H1 (cell line): Measurements from ENCODE around the gene SH2B2. TPM values are rescaled to one million over a fixed set of nuclear protein-coding genes. Genes with fewer than 3 reads are reported as not detected.

Source experiments
- CTCF ChIA-PET: fragments of 300-600 bp; sonication (Branson Sonifier 250); formaldehyde crosslinking; loops from one replicate; lab custom pipeline; 2021; ENCODE audit not compliant: partially characterized antibody; lab: Charles Lee
- POLR2A ChIA-PET: fragments of 300-600 bp; sonication (Branson Sonifier 250); formaldehyde crosslinking; loops from one replicate; lab custom pipeline; 2021; ENCODE audit warnings: inconsistent platforms; ENCODE audit not compliant: partially characterized antibody; lab: Charles Lee
- DNase-seq, 2 experiments: peaks; one replicate each; pipeline versions ENCODE4 v3.0.0 to v3.0.0-alpha.2; 2010 to 2022; ENCODE audit warnings: low spot score in 2 of 2, low read depth in 1 of 2, mixed read lengths in 1 of 2
- FAIRE-seq: peaks from 2 replicates; lab custom pipeline; 2011; peaks lifted over from hg19 to GRCh38; lab: Jason Lieb, UNC
- H2AFZ ChIP-seq: 2 replicates; pipeline ENCODE4 v1.8.1; 2012; ENCODE audit warnings: low read length, inconsistent platforms
- H2AK5ac ChIP-seq: 2 replicates; pipeline ENCODE4 v1.6.1; 2013; ENCODE audit warnings: low read depth, low read length
- H2BK120ac ChIP-seq: replicated peaks from 2 replicates; pipeline ENCODE3; 2013; ENCODE audit warnings: low read depth, low read length, inconsistent platforms
- H2BK12ac ChIP-seq: 2 replicates; pipeline ENCODE4 v1.6.1; 2013; ENCODE audit warnings: low read depth, low read length
- H2BK15ac ChIP-seq: 2 replicates; pipeline ENCODE4 v1.6.1; 2013; ENCODE audit warnings: low read length
- H2BK20ac ChIP-seq: 2 replicates; pipeline ENCODE4 v1.6.1; 2013; ENCODE audit warnings: low read length
- H2BK5ac ChIP-seq: 2 replicates; pipeline ENCODE4 v1.6.1; 2013; ENCODE audit warnings: low read depth, low read length
- H3K14ac ChIP-seq: 2 replicates; pipeline ENCODE4 v1.6.1; 2013; ENCODE audit warnings: inconsistent platforms; ENCODE audit not compliant: insufficient read length
- H3K18ac ChIP-seq: 2 replicates; pipeline ENCODE4 v1.6.1; 2013; ENCODE audit warnings: low read length; ENCODE audit errors: extremely low read depth
- H3K23ac ChIP-seq: 2 replicates; pipeline ENCODE4 v1.6.1; 2013; ENCODE audit warnings: inconsistent platforms; ENCODE audit not compliant: insufficient read length
- H3K23me2 ChIP-seq: 2 replicates; pipeline ENCODE4 v1.6.1; 2013; ENCODE audit warnings: low read depth, low read length
- H3K27ac ChIP-seq: 2 replicates; pipeline ENCODE4 v1.6.1; 2011; ENCODE audit warnings: low read depth, low read length, inconsistent platforms
- H3K27me3 ChIP-seq, 4 experiments: replicated peaks in 1 of 4; 1 replicate in 1 of 4; 2 replicates in 3 of 4; pipeline versions ENCODE4 v1.6.1 to v1.8.1; 2011 to 2013; ENCODE audit warnings: low read length in 3 of 4, mild to moderate bottlenecking in 3 of 4, inconsistent platforms in 2 of 4, mixed read lengths in 2 of 4, moderate library complexity in 1 of 4; ENCODE audit not compliant: control insufficient read depth in 3 of 4, insufficient read depth in 3 of 4; ENCODE audit errors: extremely low read depth in 1 of 4
- H3K36me3 ChIP-seq, 4 experiments: 2 replicates each; pipeline versions ENCODE4 v1.6.1 to v1.8.1; 2011 to 2013; ENCODE audit warnings: mild to moderate bottlenecking in 4 of 4, low read length in 3 of 4, moderate library complexity in 2 of 4, control low read depth in 1 of 4, inconsistent platforms in 1 of 4; ENCODE audit not compliant: insufficient read depth in 4 of 4, control insufficient read depth in 2 of 4
- H3K4ac ChIP-seq: replicated peaks from 2 replicates; pipeline ENCODE3; 2013; ENCODE audit warnings: low read length, low read depth, mixed read lengths, inconsistent platforms; ENCODE audit not compliant: insufficient read length
- H3K4me1 ChIP-seq, 4 experiments: replicated peaks in 1 of 4; 1 replicate in 1 of 4; 2 replicates in 3 of 4; pipeline versions ENCODE4 v1.6.1 to v1.8.1; 2011 to 2013; ENCODE audit warnings: low read length in 3 of 4, inconsistent platforms in 2 of 4, mixed read lengths in 1 of 4; ENCODE audit not compliant: insufficient read depth in 4 of 4, control insufficient read depth in 3 of 4
- H3K4me2 ChIP-seq, 2 experiments: 2 replicates each; pipeline versions ENCODE4 v1.6.1 to v1.8.1; 2011 to 2013; ENCODE audit warnings: low read depth in 2 of 2, low read length in 2 of 2, control low read depth in 1 of 2, inconsistent platforms in 1 of 2, mild to moderate bottlenecking in 1 of 2; ENCODE audit not compliant: insufficient read depth in 1 of 2
- H3K4me3 ChIP-seq, 4 experiments: fragments of 200-600, 300-600 bp in 1 of 4; sonication (generic), shearing (Covaris generic), sonication (Bioruptor Twin) in 1 of 4; 2 replicates each; pipeline versions ENCODE4 v1.5.1 to v1.8.1; 2011 to 2016; ENCODE audit warnings: low read length in 4 of 4, low read depth in 3 of 4, control low read depth in 2 of 4, inconsistent platforms in 2 of 4, mild to moderate bottlenecking in 2 of 4, mixed read lengths in 1 of 4, moderate library complexity in 1 of 4; ENCODE audit not compliant: insufficient read depth in 2 of 4; ENCODE audit errors: extremely low read depth in 1 of 4
- H3K56ac ChIP-seq: replicated peaks from 2 replicates; pipeline ENCODE3; 2013; ENCODE audit warnings: low read depth, mild to moderate bottlenecking, mixed read lengths, low read length, inconsistent platforms; ENCODE audit not compliant: insufficient read length
- H3K79me1 ChIP-seq: 2 replicates; pipeline ENCODE4 v1.6.1; 2013; ENCODE audit warnings: low read depth, low read length, control low read depth
- H3K79me2 ChIP-seq, 2 experiments: 2 replicates each; pipeline versions ENCODE4 v1.6.1 to v1.8.1; 2012 to 2013; ENCODE audit warnings: low read length in 2 of 2, mild to moderate bottlenecking in 2 of 2, inconsistent platforms in 1 of 2; ENCODE audit not compliant: insufficient read depth in 2 of 2, control insufficient read depth in 1 of 2
- H3K9ac ChIP-seq, 4 experiments: replicated peaks in 1 of 4; 1 replicate in 1 of 4; 2 replicates in 3 of 4; pipeline versions ENCODE4 v1.6.1 to v1.8.1; 2011 to 2013; ENCODE audit warnings: low read depth in 3 of 4, low read length in 3 of 4, control low read depth in 2 of 4, mild to moderate bottlenecking in 2 of 4, moderate library complexity in 2 of 4, inconsistent platforms in 1 of 4; ENCODE audit errors: extremely low read depth in 1 of 4
- H3K9me3 ChIP-seq, 2 experiments: 2 replicates each; pipeline versions ENCODE4 v1.6.1 to v1.8.1; 2012 to 2013; ENCODE audit warnings: mild to moderate bottlenecking in 2 of 2, moderate library complexity in 2 of 2, control low read depth in 1 of 2, inconsistent platforms in 1 of 2, low read depth in 1 of 2, low read length in 1 of 2, mixed read lengths in 1 of 2; ENCODE audit not compliant: insufficient read depth in 2 of 2
- H4K20me1 ChIP-seq, 2 experiments: replicated peaks in 1 of 2; 2 replicates each; pipeline versions ENCODE3 to v1.8.1; 2011 to 2013; ENCODE audit warnings: inconsistent platforms in 2 of 2, low read length in 2 of 2, mild to moderate bottlenecking in 1 of 2; ENCODE audit not compliant: insufficient read depth in 2 of 2, control insufficient read depth in 1 of 2
- H4K5ac ChIP-seq: 2 replicates; pipeline ENCODE4 v1.6.1; 2013; ENCODE audit warnings: low read length, low read depth, mixed read lengths, inconsistent platforms; ENCODE audit not compliant: insufficient read length
- H4K8ac ChIP-seq: 2 replicates; pipeline ENCODE4 v1.8.0; 2013; ENCODE audit warnings: mild to moderate bottlenecking, moderate library complexity, low read length, inconsistent platforms; ENCODE audit not compliant: insufficient read depth; ENCODE audit errors: extremely low read depth
- H4K91ac ChIP-seq: replicated peaks from 2 replicates; pipeline ENCODE3; 2013; ENCODE audit warnings: low read length, mixed read lengths, inconsistent platforms; ENCODE audit not compliant: insufficient read length
- BCL11A ChIP-seq, 2 experiments: IDR thresholded peaks; one replicate each; pipeline ENCODE4 v1.6.1; 2011; ENCODE audit warnings: low read depth in 2 of 2, low read length in 2 of 2, mild to moderate bottlenecking in 2 of 2
- EGR1 ChIP-seq: IDR thresholded peaks from 2 replicates; pipeline ENCODE4 v1.6.1; 2011; ENCODE audit warnings: low read depth, low read length, borderline replicate concordance
- EZH2 ChIP-seq: fragments of 200-600 bp; sonication (generic); IDR thresholded peaks from 2 replicates; pipeline ENCODE4 v1.7.1; 2012; ENCODE audit warnings: low read depth, mild to moderate bottlenecking, moderate library complexity, low read length, inconsistent platforms; ENCODE audit not compliant: severe bottlenecking
- JUND ChIP-seq: IDR thresholded peaks from 2 replicates; pipeline ENCODE4 v1.6.1; 2011; ENCODE audit warnings: mild to moderate bottlenecking, improper control_type of control experiment, low read length
- KDM4A ChIP-seq: IDR thresholded peaks from one replicate; pipeline ENCODE4 v1.7.1; 2012; ENCODE audit warnings: low read depth, mild to moderate bottlenecking, moderate library complexity, low read length, inconsistent platforms; ENCODE audit not compliant: severe bottlenecking
- NANOG ChIP-seq: IDR thresholded peaks from 2 replicates; pipeline ENCODE4 v1.6.1; 2011; ENCODE audit warnings: low read length, low read depth, mild to moderate bottlenecking, inconsistent platforms; ENCODE audit not compliant: insufficient read depth, poor library complexity, severe bottlenecking
- RFX5 ChIP-seq: IDR thresholded peaks from 2 replicates; pipeline ENCODE4 v1.6.1; 2011; ENCODE audit warnings: low read depth, low read length, improper control_type of control experiment, borderline replicate concordance
- SAP30 ChIP-seq: fragments of 300-600 bp; sonication (generic); IDR thresholded peaks from 2 replicates; pipeline ENCODE4 v1.7.1; 2012; ENCODE audit warnings: low read length, moderate library complexity, mild to moderate bottlenecking, inconsistent platforms; ENCODE audit not compliant: insufficient read depth, insufficient replicate concordance
- WGBS, 2 experiments: shearing (Covaris generic) in 1 of 2; methylation state at CpG; one replicate each; pipeline versions ENCODE4 v1.1.6 to v1.1.7; 2013 to 2015; ENCODE audit warnings: low lambda C conversion rate in 2 of 2, mixed read lengths in 2 of 2, inconsistent platforms in 1 of 2, low coverage in 1 of 2, missing lambda C conversion rate in 1 of 2; ENCODE audit not compliant: insufficient replicate concordance in 2 of 2, insufficient coverage in 1 of 2, insufficient read length in 1 of 2; ENCODE audit errors: extremely low coverage in 1 of 2, missing lambda C conversion rate in 1 of 2; 5-methylcytosine and 5-hydroxymethylcytosine counted together
- polyA plus RNA-seq, 7 experiments: library from polyadenylated mRNA; depleted of rRNA in 3 of 7; stranded (reverse) in 5 of 7; unstranded in 2 of 7; fragments of >200 nt in 5 of 7; fragments of 200-250 nt in 2 of 7; gene quantifications; 1 replicate in 5 of 7; 2 replicates in 1 of 7; 4 replicates in 1 of 7; pipeline versions ENCODE4 v1.2.1 to v1.2.3, GENCODE V29; 2011 to 2013; ENCODE audit warnings: missing spikeins in 2 of 7, mixed read lengths in 2 of 7
- total RNA-seq: library from RNA; stranded (reverse); fragmentation: NEBNext Ultra II Directional; extraction: Animal tissue kit (Norgen Biotek cat#: 25700); gene quantifications from 2 replicates; pipeline ENCODE4 v1.2.1, GENCODE V29; 2021
- TF ChIP-seq, protein P1 (sequence below): IDR thresholded peaks from 2 replicates; pipeline ENCODE4 v1.6.1; 2012; ENCODE audit warnings: inconsistent platforms

SH2B2 gene
- total and polyA plus RNA-seq, 2 of the 8 experiments (the other 6 are each of a cell fraction or from before 2014, with no cell fraction given): 11.5 to 18.7 TPM

DNA sequence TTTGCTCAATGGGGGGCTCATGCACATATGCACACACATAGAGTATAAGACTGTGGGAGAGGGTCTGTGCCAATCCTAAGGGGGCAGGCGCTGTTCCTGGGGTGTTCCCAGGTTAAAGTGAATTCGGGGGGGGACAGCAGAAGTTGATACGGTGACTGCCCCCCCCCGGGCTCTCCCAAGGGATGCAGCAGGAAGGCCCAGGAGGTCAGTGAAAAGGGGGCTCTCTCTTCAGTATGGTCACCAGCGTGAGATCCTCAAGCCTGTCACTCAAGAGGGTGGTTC is 37.2 kb downstream of the SH2B2 start:
- Histone ChIP-seq H2BK12ac (no peak overlapping the region), H3K56ac (no peak overlapping the region), H4K5ac (no peak overlapping the region), H3K14ac (no peak overlapping the region), H3K23ac (no peak overlapping the region), H3K18ac (no peak overlapping the region), H3K4me2 (no peak overlapping the region), H4K20me1 (peaks cover 0 to 7% of the 10 kb centered on the region in 2 experiments), H3K23me2 (peaks cover 5% of the 10 kb centered on the region), H3K36me3 (no peaks in the 10 kb centered on the region; a peak in 1 of 8 replicates), H3K9ac (no peak overlapping the region), H3K79me2 (no peaks in the 10 kb centered on the region), H2BK20ac (no peak overlapping the region), H3K27ac (no peak overlapping the region), H3K9me3 (no peaks in the 10 kb centered on the region), H4K91ac (no peak overlapping the region), H2BK120ac (no peak overlapping the region), H2AFZ (no peak overlapping the region), H2BK5ac (no peak overlapping the region), H3K79me1 (no peaks in the 10 kb centered on the region), H3K4me1 (peaks cover 4 to 7% (median 6%) of the 10 kb centered on the region in 4 experiments; a peak in 6 of 7 replicates), H4K8ac (no peak overlapping the region), H2BK15ac (peak overlapping the region; percentile 61; the same call in 1 of the 2 replicates), H3K27me3 (peaks cover 0 to 2% (median 0%) of the 10 kb centered on the region in 4 experiments; a peak in 3 of 7 replicates), H3K4ac (no peak overlapping the region), H3K4me3 (no peak overlapping the region), H2AK5ac (no peak overlapping the region)
- 95% methylated on average over 4 of the region's 5 CpGs; no CpG with 5 or more reads in 1 of the 2 experiments for WGBS, 2 experiments
- POLR2A ChIA-PET: no interaction called here
- CTCF ChIA-PET: interaction anchor here (1.3 kb wide), 1 partner anchor 22 kb away, joined by 4 read pairs; no protein-coding TSS in a partner anchor
- DNase-seq (no peak), FAIRE-seq (no peak)
- TF ChIP-seq JUND (no peak), SAP30 (no peak), EGR1 (no peak), RFX5 (no peak), BCL11A (IDR thresholded peaks at IDR 0.05; ENCODE audit: low read depth in 2 of 2, low read length in 2 of 2) (no peak), EZH2 (no peak), NANOG (no peak), KDM4A (no peak)
- TF ChIP-seq, protein P1, sequence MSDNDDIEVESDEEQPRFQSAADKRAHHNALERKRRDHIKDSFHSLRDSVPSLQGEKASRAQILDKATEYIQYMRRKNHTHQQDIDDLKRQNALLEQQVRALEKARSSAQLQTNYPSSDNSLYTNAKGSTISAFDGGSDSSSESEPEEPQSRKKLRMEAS: no peak
